DLD1 (cell line): ENCODE data around the gene MFAP3.
"Not testable (repeated sequence)": the region's sequence is repeated elsewhere in the genome, so short reads cannot be mapped to it uniquely, and the experiment has no call there.

Experiments used
- in situ Hi-C: cut with HindIII; loops from 2 replicates; pipeline ENCODE4 v1.10.0; 2017; ENCODE audit warnings: low sequenced_read_pairs

The MFAP3 gene

GRCh38 chr5:154038707-154039457 lies at the start of gene MFAP3, which contains the start of gene FAM114A2:
Gene MFAP3 (plus strand): TSS chr5:154038967. CDS start chr5:154049723, 10,756 bp downstream.
Gene FAM114A2 (minus strand): TSS chr5:154038910. CDS start chr5:154034953, 3,957 bp downstream.
- in situ Hi-C loops = no loop called here

- in situ Hi-C loops = no loop called here
Observed at GRCh38 chr5:153991168-153991567, 47.6 kb upstream of the MFAP3 start.

- in situ Hi-C loops = no loop called here
Observed at GRCh38 chr5:153998010-153998409, 40.8 kb upstream of the MFAP3 start.

GRCh38 chr5:153998768-153999167 lies 40.0 kb upstream of the MFAP3 start:
- in situ Hi-C loops = no loop called here

GRCh38 chr5:153999995-154000394 lies 38.8 kb upstream of the MFAP3 start:
- in situ Hi-C loops = no loop called here

- in situ Hi-C loops = no loop called here
Observed at GRCh38 chr5:154000703-154001102, 38.1 kb upstream of the MFAP3 start.

- in situ Hi-C loops = no loop called here
Observed at GRCh38 chr5:154002093-154002492, 36.7 kb upstream of the MFAP3 start.

GRCh38 chr5:154002511-154003020 lies 36.2 kb upstream of the MFAP3 start:
- in situ Hi-C loops = no loop called here

GRCh38 chr5:154005648-154006047 lies 33.1 kb upstream of the MFAP3 start:
- in situ Hi-C loops = loop anchor here (5.0 kb wide), 1 partner anchor 37 kb away; no protein-coding TSS in a partner anchor

GRCh38 chr5:154010660-154011059 lies 28.1 kb upstream of the MFAP3 start:
- in situ Hi-C loops = no loop called here

GRCh38 chr5:154015071-154015693 lies 23.6 kb upstream of the MFAP3 start:
- in situ Hi-C loops = no loop called here

- in situ Hi-C loops = not testable (repeated sequence)
Observed at GRCh38 chr5:154018919-154019318, 19.8 kb upstream of the MFAP3 start.

GRCh38 chr5:154025951-154026350 lies 12.8 kb upstream of the MFAP3 start:
- in situ Hi-C loops = no loop called here

- in situ Hi-C loops = no loop called here
Observed at GRCh38 chr5:154031937-154032489, 6.8 kb upstream of the MFAP3 start.

GRCh38 chr5:154034944-154035343 lies 3.8 kb upstream of the MFAP3 start:
- in situ Hi-C loops = no loop called here

- in situ Hi-C loops = no loop called here
Observed at GRCh38 chr5:154038261-154038706, 483 bp upstream of the MFAP3 start.

GRCh38 chr5:154039458-154039829 lies 677 bp downstream of the MFAP3 start:
- in situ Hi-C loops = no loop called here

GRCh38 chr5:154042766-154043165 lies 4.0 kb downstream of the MFAP3 start:
- in situ Hi-C loops = loop anchor here (5.0 kb wide), 1 partner anchor 35 kb away; no protein-coding TSS in a partner anchor

GRCh38 chr5:154044099-154044498 lies 5.3 kb downstream of the MFAP3 start:
- in situ Hi-C loops = loop anchor here (5.0 kb wide), 1 partner anchor 37 kb away; no protein-coding TSS in a partner anchor

GRCh38 chr5:154044581-154044980 lies 5.8 kb downstream of the MFAP3 start:
- in situ Hi-C loops = loop anchor here (5.0 kb wide), 1 partner anchor 37 kb away; no protein-coding TSS in a partner anchor

GRCh38 chr5:154046486-154046885 lies 7.7 kb downstream of the MFAP3 start:
- in situ Hi-C loops = no loop called here
